Left forelimb (tissue), 1 donor: ENCODE results near the gene APOA4.
A peak's percentile ranks its signal among the peaks of the same experiment; 100 is the strongest.

Source experiments
- DNase-seq: peaks from one replicate; pipeline ENCODE4 v3.0.0-alpha.2; 2018; ENCODE audit warnings: low spot score

APOA4 gene

DNA sequence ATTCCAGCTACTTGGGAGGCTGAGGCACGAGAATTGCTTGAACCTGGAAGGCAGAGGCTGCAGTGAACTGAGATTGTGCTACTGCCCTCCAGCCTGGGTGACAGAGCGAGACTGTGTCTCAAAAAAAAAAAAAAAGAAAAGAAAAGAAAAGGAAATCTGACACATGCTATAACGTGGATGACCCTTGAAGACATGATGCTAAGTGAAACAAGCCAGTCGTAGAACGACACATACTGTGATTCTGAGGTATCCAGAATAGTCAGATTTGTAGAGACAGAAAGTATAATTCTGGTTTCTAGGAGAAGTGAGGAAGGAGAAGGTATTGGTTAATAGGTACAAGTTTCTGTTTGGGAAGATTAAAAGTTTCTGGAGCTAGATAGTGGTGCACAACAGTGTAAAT lies 24.7 kb downstream of the APOA4 start:
- DNase-seq, result no peak

DNA sequence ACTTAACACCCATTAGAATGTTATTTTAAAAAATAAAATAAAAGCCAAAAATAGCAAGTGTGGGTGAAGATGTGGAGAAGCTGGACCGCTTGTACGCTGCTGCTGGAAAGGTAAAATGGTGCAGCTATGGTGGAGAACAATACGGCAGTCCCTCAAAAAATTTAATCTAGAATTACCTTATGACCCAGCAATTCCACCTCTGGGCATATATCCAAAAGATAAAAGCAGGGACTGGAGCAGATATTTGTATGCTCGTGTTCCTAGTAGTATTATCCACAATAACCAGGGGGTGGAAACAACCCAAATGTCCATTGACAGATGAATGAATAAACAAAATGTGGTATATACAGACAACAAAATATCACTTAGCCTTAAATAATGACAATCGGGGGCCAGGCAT lies 25.3 kb downstream of the APOA4 start:
- DNase-seq, result no peak

DNA sequence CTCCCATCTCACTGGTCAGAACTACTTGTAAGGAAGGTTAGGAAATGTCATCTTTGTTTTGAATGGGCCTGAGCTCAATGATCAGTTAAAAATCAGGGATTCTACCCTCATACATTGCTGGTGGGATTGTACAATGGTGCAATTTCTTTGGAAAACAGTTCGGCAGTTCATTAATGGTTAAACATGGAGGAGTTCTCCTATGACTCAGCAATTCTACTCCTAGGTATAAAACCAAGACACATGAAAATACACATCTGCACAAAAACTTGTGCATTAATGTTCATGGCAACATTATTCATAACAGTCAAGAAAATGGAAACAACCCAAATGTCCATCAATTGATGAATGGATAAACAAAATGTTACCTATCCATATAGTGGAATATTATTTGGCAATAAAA lies 26.6 kb downstream of the APOA4 start:
- no peak for DNase-seq

DNA sequence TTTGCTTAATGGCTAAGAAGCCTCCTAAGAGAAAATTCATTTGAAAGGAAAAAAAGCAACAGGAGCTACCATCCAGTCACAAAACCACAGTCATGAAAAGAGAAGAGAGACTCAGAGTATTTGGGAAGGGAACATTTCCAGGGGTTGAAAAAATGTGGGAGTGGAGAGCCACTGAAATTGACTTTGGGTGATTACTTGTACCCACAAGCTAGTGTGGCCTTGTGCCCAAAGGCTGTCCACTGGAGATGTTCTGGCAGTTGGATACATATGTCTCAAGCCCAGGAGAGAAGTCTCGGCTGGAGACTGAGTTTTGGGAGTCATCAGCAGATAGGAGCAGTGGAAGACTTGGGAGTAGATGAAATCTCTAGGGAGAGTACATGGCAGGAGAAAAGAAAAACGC lies 28.3 kb downstream of the APOA4 start:
- DNase-seq, result no peak

DNA sequence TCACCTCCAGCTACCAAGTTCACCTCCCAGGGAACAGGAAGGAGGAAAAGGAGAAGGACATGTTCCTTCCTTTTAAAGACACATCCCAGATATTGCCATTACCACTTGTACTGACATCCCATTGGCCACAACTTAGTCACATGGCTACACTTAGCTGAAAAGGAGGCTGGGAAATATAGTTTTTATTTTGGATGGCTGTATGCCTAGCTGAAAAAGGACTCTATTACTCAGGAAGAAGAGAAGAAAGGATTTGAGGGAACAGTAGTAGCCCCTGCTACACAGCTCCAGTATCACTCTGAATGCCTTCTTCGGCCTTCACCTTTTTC lies 29.4 kb downstream of the APOA4 start:
- no peak for DNase-seq

DNA sequence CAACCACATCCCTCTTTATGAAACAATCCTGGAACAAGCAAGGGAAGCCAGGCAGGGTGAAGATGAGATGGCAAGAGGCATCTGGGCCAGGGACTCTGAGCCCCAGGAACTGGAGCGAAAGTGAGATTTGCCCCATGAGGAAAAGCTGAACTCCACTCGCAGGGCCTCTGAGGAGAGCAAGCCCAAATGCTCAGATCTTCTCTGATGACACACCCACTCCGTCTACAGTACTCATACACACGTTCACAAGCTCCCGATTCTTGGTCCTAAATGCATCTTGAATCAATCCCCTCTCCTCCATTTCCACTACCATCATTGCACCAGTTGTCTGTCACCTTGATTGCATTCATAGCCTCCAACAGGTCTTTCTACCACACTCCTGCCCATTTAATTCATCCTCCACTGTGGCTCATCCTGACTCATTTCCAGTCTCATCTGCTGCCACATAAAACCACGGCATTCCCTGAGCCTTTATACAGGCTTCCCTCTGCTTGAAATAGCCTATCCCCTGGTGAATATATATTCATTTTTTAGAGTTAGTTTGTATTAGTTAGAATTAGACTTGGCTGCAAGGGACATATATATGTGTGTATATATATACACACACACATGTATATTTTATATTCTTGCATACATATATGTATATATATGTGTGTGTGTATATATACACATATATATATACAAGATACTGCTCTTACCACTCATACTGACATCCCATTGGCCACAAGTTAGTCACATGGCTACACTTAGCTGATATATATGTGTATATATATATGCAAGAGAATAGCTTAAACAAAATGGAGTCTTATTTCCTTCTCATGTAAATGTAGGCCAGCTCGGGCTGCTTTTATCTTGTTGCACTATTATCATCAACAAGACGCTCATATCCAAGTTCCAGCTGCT lies 30.0 kb downstream of the APOA4 start:
- DNase-seq, result no peak

DNA sequence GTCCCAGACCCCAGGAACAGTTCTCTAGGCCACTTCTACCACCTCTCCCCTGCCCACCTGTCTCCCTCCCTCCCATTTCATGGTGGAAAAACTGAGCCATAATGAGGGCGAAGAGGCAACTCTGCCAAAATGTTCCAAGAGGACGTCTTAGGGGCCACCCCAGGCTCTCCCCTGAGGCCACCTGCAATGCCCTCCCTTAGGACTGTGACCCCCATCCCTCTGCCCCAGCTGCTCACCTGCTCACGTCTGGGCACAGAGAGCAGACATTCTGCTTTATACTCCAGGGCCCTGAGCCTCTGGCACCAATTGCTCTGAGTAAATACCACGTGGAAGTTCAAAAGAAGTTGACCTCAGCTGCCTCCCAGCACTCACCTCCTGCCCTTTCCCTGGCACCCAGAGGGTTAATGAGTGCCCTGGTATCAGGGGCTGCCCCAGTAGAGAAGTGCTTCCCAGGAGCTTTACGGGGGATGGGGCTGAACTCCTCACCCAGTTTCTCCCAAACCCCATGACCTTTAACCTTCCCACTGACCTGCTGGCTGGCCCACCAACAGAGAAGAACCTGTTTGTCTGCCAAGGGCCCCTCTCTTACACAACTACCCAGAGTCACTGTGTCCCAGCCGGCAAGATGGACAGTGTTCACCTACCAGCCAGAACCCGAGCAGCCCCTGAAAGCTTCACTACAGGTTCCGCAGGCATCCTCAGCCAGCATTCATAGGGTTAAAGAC lies 30.8 kb downstream of the APOA4 start:
- no peak for DNase-seq

DNA sequence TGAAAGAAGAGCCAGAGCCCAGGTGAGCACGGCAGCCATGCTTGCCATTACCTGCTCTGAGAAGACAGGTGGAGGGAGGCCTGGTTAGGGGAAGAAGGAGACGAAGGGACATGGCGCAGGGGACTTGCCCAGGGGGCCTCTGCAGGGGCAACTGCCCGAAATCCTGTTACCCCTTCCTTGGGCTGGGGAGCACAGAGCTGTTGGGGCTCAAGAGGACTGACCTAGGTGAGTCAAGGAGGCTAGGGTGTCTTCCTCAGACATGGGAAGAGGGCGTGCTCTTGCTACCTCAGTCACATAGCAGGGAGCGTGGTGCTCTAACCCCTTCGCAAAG lies 31.3 kb downstream of the APOA4 start, which contains the start of gene APOA5:
APOA5 (minus strand) TSS at position 67 of the 331 bp plus-strand sequence; CDS start at position 48, 19 bp downstream.
- no peak for DNase-seq

DNA sequence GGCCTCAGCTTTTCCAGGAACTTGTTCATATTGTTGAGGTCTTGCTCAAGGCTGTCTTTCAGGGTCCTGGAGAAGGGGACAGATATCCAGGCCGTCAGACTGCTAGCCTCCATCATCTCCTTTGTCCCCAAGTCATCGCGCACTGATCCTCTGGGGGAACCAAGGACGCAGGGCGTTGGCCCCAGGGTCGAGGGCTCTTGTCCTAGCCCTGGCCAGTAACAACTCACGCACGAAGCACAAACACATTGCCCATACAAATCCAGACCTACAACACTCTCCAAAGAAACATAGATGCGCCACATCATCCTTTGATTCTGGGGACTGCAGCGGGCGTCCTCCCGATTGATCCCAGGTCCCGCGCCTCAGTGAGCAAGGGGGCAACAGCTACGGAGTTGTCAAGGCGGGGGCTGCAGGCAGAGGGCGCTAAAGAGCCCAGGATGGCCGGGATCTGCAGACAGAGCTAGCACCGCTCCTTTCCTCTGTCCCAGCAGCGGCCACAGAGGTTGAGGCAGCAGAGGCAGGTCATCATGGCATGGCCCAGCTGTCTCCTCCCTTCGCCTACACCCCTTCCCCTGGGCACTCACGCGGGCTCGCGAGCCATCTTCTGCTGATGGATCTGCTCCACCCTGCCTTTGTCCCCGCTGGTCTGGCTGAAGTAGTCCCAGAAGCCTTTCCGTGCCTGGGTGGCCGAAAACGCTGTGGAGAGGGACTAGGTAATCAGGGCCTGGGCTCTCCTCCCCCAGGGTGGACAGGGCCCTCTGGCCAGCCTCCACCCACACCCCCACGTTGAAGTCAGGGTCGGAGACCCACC lies 31.9 kb downstream of the APOA4 start:
- DNase-seq, result peak; percentile 82

DNA sequence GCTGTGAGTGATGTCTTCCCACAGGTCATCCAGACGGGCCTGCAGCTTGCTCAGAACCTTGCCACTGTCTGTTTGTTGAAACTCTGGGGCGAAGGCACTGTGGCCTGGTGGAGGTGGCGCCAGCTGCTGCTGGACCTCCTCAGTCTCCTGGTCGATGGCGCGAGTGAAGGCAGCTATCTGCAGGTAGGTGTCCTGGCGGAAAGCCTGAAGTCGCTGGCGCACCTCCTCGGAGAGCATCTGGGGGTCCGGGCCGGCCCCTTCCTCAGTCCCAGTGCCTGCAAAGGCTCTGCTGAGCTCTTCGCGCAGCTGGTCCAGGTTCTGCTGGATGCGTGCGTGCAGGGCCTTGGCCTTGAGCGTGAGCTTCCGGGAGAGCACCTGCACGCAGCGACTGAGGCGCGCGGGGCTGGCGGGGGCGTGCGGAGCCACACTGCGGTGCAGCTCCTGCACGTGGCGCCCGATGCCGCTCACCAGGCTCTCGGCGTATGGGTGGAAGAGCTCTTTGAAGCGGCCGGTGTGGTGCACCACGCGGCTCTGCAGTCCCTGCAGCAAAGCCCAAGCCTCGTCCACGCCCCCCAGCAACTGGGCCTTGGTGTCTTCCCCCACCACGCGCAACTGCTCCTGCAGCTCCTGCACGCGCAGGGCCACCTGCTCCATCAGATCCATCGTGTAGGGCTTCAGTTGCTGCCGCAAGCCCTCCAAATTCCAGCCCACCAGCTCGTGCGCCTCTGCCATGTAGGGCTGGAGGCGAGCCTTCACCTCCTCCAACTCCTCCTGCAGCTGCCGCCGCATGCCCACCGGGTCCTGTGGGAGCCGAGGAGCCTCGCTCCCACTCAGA lies 32.7 kb downstream of the APOA4 start:
- no peak for DNase-seq

DNA sequence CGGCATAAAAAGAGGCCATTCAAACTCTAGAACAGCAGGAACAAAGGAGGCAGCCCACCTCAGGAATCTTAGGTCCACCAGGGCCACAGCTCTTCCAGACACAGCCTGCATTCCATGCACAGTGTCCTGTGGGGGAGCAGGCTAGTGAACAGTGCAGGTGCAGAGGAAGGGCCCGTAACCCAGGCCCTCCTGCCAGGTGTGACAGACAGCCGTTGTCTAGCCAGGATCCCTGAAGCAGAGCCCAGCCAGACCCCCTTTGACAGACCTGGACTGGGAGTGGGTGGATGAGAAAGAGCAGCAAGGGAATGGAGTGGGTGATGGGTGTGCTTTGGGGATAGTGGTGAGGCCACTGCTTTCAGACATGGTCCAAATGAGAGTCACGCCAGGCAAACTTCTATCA lies 34.1 kb downstream of the APOA4 start:
- no peak for DNase-seq

DNA sequence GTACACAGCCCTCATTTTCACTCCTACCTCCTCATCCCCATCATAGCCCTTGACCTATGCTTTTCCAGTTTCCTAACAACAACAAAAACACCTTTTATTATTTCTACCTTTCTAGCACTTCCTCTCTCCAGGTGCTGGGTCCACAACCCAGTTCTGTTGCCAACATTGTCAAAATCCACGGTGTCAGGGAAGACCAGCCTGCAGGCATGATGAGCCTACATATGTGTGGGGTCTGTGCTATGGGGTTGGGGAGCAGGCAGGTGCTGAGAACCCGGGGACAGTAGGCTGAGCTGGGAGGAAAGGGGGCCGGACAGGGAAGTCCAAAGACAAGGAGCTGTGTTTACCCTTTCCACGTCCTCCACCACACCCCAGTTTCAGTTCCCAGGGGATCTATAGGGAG lies 34.6 kb downstream of the APOA4 start:
- no peak for DNase-seq

DNA sequence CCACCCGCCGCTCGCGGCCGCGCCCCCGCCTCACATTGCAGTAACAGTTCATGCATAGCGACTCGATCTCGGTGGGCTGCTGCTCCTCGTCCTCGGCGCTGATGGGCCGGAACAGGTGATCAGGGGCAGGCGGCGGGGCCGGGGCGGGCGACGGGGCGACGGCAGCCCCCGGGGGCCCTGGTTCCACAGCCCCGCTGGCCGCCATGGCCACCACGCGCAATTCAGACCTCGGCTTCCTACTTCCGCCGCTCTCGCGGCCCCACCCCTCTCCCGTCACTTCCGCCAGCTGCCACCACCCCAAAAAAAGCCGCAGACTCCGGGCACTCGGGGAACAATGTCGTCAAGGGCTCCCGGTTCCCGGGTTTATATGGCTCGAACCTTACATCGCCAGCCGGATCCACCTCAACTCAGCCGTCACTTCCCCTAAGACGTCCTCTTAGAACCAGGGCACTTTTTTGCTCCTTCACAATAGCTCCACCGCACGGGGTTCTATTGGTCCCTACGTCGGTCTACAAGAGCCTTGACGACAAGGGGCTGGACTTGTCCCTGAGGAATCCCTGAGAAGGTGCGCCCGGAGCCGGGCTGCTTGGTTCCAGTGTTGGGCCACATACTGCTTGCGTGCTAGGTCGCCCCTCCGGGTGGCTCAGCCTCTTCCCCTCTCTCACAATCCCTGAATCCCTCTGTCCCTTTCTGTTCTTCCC lies 35.2 kb downstream of the APOA4 start, which contains the start of gene ZPR1:
ZPR1 (minus strand) TSS at position 238 of the 701 bp plus-strand sequence; CDS start at position 205, 33 bp downstream.
- peak; percentile 92 for DNase-seq

DNA sequence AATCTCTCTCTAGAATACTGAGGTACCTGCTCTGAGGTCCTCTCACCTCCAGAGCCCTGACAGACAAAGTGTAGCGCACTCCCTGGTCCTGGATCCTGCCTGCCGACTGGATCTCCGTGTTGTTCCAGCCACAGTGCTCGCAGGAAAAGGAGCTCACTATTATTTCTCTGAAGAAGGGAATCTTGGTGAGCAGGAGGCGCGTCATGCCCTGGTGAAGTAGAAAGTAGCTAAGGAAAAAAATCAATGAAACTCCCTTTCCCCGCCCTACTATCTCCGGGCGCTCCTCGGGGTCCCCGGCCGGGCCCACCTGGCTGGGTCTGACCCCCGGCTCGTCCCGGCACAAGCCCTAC lies 35.7 kb downstream of the APOA4 start:
- DNase-seq, result no peak

DNA sequence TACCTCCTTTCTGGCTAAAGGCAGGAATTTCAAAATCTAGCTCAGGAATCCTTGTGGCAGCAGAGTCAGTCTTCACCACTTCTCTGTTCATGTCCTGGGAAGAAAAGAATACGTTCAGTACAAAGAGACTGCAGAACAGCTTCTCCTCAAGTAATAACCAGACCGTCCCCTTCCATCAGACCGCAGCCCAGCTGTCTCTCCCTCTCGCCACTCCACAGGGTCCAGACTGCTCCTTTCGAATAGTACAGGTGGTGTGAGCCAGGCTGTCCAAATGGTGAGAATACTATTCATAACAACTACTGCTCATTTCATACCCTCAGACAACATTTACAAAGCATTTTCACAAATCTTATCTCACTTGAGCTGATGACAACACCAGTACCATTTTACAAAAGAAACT lies 36.1 kb downstream of the APOA4 start:
- no peak for DNase-seq

DNA sequence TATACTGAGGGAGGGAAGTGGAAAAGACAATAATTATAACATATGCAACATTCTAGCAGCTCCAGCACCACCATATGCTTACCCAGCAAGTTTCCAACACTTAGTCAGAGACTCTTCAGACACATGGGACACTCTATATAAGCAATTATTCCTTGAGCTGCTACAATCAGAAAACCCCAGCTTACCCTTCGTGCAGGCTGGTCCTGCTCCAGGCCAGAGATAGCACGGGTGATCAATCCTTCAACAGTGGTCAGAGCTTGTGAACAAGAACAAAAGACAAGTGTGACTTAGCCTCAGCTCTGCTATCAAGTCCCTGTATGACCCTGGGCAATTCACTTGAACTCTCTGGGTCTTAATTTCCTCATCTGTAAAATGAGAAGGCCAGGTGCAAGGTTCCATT lies 36.8 kb downstream of the APOA4 start:
- DNase-seq, result no peak

DNA sequence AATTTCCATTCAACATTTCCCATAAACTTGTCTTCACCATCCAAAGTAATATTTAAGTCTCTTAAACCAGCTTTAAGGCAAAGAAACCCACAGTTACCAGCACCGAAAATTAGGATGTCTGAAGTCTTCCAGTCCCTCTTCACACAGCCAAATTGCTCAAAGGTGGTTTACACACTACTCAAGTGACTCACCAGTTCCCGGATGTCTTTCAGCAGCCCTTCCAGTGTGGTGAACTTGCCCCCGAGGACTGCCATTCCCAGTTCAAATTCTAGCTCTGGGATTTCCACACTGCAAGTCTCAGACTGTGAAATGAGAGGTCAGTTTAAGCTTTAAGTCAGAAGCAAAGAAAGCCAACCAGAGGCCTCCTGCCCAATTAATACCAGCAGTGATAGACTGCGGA lies 40.4 kb downstream of the APOA4 start:
- DNase-seq, result no peak

DNA sequence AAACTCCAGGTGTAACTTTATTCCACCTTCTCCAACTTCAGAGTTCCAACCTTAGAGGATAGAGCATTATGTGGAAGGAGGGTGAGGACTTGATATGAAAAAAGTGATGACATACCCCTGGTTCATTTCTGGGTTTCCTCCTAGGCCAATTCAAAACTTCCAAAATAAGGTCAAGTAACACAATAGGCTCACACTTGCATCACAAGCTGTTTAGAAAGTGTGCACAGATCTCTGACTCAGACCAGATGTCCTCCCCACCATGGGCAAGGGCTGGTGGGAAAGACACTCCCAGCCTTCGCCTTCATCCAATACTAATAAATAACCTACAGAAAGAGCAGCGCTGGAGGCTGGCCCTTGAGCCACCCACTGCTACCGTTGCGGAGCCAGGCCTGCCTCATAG lies 44.5 kb downstream of the APOA4 start:
- no peak for DNase-seq

DNA sequence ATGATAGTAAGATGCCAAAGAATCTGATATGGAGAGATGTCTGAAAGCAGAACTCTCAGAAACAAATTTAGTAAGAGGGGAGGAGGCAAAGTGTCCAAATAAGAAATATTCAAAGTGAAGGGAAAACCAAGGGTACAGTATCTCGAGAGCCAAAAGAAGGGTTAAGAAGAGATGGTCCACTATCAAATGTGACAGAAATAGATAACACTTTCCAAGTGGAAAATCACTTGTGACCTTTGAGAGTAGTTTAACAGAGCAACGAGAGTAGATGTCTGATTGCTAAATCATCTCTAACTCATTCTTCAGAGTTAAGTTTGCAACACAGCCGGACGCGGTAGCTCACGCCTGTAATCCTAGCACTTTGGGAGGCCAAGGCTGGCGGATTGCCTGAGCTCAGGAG lies 46.0 kb downstream of the APOA4 start:
- no peak for DNase-seq

DNA sequence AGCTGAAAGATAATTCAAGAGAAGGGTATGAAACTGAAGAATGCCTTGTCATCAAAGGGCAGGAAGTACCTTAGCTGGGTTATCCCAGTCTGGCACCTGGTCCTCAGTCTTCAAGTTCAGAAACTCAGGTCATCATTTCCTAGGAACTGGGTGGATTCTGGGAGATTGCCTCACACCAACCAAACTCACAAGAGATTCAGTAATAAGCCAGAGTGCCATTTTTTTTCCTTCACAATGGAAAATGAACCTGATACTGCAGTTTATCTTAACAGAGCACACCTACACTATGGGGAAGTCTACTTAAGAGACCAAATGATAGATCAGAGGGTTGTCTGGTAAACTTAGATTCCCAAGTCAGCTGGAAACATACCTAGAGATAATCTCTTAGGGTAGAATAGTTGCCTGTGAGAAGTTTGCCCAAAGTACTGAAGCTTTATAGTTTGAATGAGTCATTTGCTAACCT lies 46.6 kb downstream of the APOA4 start:
- DNase-seq, result no peak

DNA sequence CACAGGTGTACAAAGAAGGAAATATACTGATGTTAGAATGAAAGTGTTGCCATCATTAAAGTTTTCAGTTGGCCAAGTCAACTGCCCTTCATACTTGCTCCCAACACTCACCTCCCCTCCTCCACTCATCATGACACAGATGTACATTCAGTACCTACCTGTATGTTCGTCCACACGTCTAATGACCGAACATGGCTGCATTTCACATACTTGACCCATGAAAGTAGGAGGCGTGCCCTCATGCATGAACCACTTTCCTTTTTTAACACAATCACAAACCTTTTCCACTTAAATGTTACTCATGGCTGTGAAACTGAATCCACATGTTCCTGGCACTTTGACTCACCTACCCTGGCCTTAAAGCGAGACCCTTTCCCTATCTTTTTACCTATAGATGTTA lies 47.1 kb downstream of the APOA4 start:
- no peak for DNase-seq
